NB4 (cell line): ENCODE results near the gene BAHCC1.

Experiments
- CTCF ChIP-seq: IDR thresholded peaks from one replicate; pipeline ENCODE4 v1.5.1; 2012; ENCODE audit warnings: low read depth, low read length
- POLR2A ChIP-seq: IDR thresholded peaks from 2 replicates; pipeline ENCODE4 v1.6.1; 2011; ENCODE audit warnings: mild to moderate bottlenecking; ENCODE audit not compliant: insufficient read length; ENCODE audit errors: extremely low read depth

GRCh38 chr17:81457401-81457800 is 62.1 kb downstream of the BAHCC1 start:
- no peak for TF ChIP-seq CTCF
- no peak for TF ChIP-seq POLR2A
